GM12864 (cell line): ENCODE results near the gene CCDC60.

Source experiments
- DNase-seq: peaks from one replicate; pipeline ENCODE4 v3.0.0-alpha.2; 2011; ENCODE audit warnings: low read depth
- H3K4me3 ChIP-seq: 2 replicates; pipeline ENCODE4 v1.5.1; 2011; ENCODE audit warnings: mild to moderate bottlenecking, low read depth, low read length, control low read depth
- TF ChIP-seq, protein P1 (sequence below): IDR thresholded peaks from 2 replicates; pipeline ENCODE4 v1.5.1; 2011; ENCODE audit warnings: low read depth, mild to moderate bottlenecking, moderate library complexity, low read length, control low read depth, inconsistent platforms; ENCODE audit errors: missing control alignments

The CCDC60 gene

DNA sequence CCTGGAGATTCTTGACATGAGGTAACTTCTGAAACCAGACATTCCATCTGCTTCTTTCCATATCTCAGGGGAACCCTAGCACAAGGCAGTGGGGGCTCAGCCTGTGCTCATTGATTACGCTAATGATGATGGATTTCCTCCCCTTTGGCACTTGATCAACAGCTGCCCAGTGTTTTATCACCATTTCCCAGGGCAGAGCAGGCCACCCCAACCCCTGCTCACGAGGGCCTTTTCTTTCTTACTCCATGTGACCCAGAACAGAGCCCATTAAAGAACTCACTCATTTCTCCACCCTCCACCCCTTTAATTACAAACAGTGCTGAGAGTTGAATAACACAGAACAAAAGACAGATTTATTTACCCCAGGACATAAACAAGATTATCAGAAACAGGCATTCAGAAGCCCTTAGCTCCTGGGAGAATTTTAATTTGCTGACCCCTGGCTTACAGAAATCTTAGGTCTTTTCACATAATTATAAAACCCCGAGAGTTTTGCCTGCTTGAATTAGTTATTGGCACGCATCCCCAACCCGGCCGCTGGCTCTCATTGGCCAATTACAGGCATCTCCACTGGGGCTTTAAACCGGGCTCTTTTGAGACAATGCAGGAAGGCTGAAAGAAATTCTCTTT, 32.0 kb upstream of the CCDC60 start:
- TF ChIP-seq, protein P1, sequence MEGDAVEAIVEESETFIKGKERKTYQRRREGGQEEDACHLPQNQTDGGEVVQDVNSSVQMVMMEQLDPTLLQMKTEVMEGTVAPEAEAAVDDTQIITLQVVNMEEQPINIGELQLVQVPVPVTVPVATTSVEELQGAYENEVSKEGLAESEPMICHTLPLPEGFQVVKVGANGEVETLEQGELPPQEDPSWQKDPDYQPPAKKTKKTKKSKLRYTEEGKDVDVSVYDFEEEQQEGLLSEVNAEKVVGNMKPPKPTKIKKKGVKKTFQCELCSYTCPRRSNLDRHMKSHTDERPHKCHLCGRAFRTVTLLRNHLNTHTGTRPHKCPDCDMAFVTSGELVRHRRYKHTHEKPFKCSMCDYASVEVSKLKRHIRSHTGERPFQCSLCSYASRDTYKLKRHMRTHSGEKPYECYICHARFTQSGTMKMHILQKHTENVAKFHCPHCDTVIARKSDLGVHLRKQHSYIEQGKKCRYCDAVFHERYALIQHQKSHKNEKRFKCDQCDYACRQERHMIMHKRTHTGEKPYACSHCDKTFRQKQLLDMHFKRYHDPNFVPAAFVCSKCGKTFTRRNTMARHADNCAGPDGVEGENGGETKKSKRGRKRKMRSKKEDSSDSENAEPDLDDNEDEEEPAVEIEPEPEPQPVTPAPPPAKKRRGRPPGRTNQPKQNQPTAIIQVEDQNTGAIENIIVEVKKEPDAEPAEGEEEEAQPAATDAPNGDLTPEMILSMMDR: no peak
- DNase-seq: no peak
- no peak overlapping the region for H3K4me3 ChIP-seq

DNA sequence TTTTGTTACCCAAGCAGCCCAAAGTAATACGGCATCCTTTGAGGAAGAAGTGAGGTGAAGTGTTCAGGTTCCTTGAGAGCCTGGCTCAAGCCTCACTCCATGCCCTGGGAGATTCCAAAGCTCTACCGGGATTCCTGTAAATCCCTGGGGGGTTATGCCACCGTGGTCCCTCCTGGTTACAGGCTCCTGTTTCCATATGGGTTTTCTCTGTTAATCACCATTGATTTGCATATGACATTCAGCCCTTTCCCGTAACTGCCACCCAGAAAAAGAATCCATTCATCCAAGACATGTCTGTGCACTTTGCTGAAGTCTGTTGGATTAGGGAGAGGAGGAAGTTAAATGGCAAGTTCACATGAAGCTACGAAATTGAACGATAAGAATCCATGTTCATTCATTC, 27.9 kb upstream of the CCDC60 start:
- no peak for DNase-seq
- H3K4me3 ChIP-seq: no peak overlapping the region
- TF ChIP-seq, protein P1: no peak

DNA sequence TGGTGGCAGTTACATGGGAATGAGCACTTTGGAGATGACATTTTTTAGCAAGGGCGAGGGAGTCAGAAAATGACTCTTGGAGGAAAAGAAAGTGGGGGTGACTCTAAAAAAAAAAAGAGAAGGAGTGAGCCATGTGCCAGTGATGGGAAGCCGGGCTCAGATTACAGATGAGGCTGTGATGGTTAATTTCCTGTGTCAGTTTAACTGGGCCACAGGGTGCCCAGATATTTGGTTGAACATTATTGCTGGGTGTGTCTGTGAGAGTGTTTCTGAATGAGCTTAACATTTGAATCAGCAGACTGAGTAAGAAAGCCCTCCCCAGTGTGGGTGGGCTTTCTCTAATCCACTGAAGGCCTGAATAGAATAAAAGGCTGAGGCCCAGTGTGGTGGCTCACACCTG, 26.8 kb upstream of the CCDC60 start:
- no peak for DNase-seq
- H3K4me3 ChIP-seq: no peak overlapping the region
- TF ChIP-seq, protein P1: no peak

DNA sequence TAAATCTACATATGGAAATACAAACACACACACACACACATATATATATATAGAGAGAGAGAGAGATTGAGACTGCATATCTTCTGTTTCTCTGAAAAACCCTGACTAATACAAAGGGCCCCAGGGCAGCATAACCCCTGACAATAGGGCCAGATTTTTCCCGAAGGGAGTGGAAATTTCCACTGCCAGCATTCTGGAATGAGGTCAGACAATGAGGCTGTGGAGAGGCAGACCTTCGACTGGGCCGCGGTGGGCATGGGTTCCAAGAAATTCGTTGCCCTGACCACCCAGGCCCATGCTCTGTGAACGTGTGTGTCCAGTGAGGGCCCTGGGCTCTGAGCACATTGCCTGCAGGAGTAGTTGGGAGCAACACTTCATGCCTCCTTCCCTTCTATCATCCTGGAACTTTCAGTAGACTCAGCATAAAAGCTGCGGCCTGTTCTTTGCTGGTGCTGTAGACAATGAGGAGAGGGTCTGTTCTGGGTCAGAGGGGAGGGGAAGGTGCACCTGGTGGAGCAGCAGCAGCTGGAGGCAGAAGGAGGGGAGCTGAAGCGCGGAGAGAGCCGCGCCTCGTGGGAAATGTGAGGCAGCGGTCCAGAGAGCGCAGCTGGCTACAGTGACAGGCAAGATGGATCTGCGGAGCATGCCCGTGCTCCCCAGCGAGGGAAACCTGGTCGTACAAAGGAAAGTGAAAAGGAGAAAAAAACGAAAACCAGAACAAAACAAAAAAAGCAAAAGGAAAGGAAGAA, 25.6 kb upstream of the CCDC60 start:
- TF ChIP-seq, protein P1: no peak
- no peak overlapping the region for H3K4me3 ChIP-seq
- no peak for DNase-seq

DNA sequence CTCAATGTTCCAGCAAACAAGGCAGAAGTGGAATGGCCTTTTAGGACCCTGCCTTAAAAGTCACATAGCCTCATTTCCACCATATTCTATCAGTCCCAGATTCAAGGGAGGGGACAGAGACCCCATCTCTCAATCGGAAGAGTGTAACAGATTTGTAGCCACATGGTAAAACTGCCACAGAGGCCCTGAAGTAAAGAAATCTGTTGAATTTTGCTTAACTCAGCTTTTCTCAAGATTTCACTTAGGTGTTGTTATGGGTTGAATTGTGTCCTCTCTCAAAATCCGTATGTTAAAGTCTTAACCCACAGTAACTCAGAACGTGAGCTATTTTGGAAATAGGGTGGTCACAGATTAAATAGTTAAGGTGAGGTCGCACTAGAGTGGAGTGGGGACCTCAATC, 22.7 kb upstream of the CCDC60 start:
- TF ChIP-seq, protein P1: no peak
- H3K4me3 ChIP-seq: no peak overlapping the region
- no peak for DNase-seq

DNA sequence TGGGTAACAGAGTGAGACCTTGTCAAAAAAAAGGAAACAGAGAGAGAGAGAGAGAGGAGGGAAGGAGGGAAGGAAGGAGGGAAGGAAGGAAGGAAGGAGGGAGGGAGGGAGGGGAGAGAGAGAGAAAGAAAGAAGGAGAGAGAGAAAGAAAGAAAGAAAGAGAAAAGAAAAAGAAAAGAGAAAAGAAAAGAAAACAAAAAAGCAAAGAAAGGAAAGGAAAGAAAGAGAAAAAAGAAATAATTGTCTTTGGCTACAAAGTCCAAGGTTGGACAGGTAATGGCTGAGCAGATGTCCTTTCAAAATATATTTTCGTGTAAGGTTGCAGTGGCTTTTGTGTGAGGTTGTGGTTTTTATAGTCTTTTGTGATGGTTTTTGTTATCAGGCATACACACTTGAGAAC, 21.6 kb upstream of the CCDC60 start:
- DNase-seq: no peak
- TF ChIP-seq, protein P1: no peak
- no peak overlapping the region for H3K4me3 ChIP-seq

DNA sequence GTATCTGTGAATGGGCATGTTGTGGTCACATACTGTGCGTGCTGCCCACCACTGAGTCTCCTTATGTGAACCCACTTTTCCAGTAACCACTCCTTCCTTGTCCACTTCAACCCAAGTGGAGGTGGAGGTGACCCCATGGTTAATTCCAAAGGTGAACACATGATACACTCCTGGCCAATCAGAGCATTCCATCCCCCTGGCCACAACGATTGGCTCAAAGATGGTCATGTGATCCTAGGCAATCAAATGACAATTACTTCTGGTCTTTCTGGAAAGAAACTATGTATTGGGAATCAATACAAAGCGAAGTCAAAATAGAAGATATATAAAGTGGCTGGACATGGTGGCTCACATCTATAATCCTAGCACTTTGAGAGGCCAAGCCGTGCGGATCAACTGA, 20.2 kb upstream of the CCDC60 start:
- H3K4me3 ChIP-seq: no peak overlapping the region
- TF ChIP-seq, protein P1: no peak
- DNase-seq: no peak
